ENCODE results near the gene RALGAPA2. TPM values are rescaled to one million over a fixed set of nuclear protein-coding genes. Genes with fewer than 3 reads are reported as not detected.
"Not testable (repeated sequence)": the region's sequence is repeated elsewhere in the genome, so short reads cannot be mapped to it uniquely, and the experiment has no call there.

The RALGAPA2 gene
- total RNA-seq, 1 donor from 2014 or later: 24.8 TPM

DNA sequence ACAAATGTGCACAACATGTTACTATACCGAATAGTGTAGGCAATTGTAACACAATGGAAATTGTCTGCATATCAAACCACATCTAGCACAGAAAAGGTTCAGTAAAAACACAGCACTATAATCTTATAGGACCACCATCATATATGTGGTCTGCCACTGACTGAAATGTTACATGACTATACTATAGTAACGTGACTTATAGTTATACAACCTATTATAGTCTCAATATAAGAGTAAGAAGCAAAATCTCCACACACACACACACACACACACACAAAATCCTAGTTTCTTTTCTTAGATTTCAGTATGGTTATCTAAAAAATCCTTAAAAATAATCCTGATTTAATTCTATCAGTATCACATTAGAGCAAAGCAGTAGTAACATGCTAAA, 164.6 kb downstream of the RALGAPA2 start:
- no peaks in the 10 kb centered on the region for H3K27me3 ChIP-seq (ENCODE audit: control insufficient read depth, insufficient read depth, low read length)
- TF ChIP-seq, protein P1, sequence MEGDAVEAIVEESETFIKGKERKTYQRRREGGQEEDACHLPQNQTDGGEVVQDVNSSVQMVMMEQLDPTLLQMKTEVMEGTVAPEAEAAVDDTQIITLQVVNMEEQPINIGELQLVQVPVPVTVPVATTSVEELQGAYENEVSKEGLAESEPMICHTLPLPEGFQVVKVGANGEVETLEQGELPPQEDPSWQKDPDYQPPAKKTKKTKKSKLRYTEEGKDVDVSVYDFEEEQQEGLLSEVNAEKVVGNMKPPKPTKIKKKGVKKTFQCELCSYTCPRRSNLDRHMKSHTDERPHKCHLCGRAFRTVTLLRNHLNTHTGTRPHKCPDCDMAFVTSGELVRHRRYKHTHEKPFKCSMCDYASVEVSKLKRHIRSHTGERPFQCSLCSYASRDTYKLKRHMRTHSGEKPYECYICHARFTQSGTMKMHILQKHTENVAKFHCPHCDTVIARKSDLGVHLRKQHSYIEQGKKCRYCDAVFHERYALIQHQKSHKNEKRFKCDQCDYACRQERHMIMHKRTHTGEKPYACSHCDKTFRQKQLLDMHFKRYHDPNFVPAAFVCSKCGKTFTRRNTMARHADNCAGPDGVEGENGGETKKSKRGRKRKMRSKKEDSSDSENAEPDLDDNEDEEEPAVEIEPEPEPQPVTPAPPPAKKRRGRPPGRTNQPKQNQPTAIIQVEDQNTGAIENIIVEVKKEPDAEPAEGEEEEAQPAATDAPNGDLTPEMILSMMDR (IDR thresholded peaks at IDR 0.05; ENCODE audit: insufficient read depth, low read length, poor library complexity, severe bottlenecking): no peak

DNA sequence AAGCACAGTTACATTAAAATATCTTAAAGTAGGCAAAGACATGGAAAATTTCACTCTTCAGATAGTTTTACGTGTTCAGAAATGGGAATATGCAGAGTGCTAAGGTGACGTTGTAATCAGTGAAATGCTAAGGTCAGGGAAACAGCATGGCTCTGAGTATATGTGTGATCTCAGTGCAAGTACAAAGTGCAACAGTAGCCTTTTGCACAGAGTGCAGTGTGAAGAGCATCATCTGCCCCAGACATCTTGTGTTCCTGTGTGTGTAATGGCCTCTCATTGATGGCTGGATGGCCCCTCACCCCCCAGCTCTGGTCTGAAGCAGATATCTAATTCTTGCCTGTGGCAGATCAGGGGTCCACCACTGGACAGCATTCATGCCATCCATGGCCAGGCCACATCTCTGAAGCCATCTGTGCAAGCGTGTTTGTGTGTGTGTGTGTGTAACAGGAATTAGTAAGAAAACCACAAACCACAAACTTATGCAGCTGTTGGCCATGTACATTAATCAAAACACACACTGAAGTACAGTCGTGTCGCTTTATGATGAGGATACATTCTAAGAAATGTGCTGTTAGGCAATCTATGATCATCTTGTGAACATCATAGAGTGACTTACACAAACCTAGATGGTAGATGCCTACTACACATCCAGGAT, 165.1 kb downstream of the RALGAPA2 start:
- H3K36me3 ChIP-seq (ENCODE audit: control insufficient read depth, insufficient read depth, low read length): no peaks in the 10 kb centered on the region
- TF ChIP-seq, protein P1 (IDR thresholded peaks at IDR 0.05; ENCODE audit: insufficient read depth, low read length, poor library complexity, severe bottlenecking): no peak
- no peak overlapping the region for H3K4me3 ChIP-seq (ENCODE audit: low read depth, low read length)
- no peak for DNase-seq (ENCODE audit: low read depth)
- no peaks in the 10 kb centered on the region for H3K27me3 ChIP-seq (ENCODE audit: control insufficient read depth, insufficient read depth, low read length)

More for the DNA sequence above, 164.6 kb downstream of the RALGAPA2 start:
- H3K36me3 ChIP-seq (ENCODE audit: control insufficient read depth, insufficient read depth, low read length): no peaks in the 10 kb centered on the region
- H3K4me3 ChIP-seq (ENCODE audit: low read depth, low read length): no peak overlapping the region
- DNase-seq (ENCODE audit: low read depth): no peak

DNA sequence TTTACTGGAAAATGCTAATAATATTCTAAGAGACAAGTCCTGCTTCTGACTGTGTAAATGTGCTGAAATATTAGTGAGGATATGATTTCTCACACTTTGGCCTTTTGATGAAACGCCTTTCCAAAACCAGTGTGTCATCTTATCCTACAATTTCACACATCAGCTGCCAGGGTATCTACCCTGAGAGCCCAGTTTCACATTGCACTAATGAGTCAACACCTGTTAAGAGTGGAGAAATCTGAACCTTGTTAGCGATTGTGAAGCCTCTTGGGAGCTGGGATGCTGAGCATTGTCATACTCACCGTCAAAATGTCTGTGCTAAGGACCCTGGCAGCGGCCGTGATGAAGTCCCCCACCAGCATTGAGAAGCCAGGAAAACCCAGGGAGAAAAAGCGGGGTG, 166.0 kb downstream of the RALGAPA2 start:
- TF ChIP-seq, protein P1 (IDR thresholded peaks at IDR 0.05; ENCODE audit: insufficient read depth, low read length, poor library complexity, severe bottlenecking): no peak
- no peak for DNase-seq (ENCODE audit: low read depth)
- Histone ChIP-seq H3K36me3 (ENCODE audit: control insufficient read depth, insufficient read depth, low read length) (no peaks in the 10 kb centered on the region), H3K27me3 (ENCODE audit: control insufficient read depth, insufficient read depth, low read length) (no peaks in the 10 kb centered on the region), H3K4me3 (ENCODE audit: low read depth, low read length) (no peak overlapping the region)

DNA sequence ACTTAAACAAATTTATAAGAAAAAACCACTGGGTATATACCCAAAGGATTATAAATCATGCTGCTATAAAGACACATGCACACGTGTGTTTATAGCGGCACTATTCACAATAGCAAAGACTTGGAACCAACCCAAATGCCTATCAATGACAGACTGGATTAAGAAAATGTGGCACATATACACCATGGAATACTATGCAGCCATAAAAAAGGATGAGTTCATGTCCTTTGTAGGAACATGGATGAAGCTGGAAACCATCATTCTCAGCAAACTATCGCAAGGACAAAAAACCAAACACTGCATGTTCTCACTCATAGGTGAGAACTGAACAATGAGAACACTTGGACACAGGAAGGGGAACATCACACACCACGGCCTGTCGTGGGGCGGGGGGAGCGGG, 169.1 kb downstream of the RALGAPA2 start:
- H3K4me3 ChIP-seq (ENCODE audit: low read depth, low read length); H3K36me3 ChIP-seq (ENCODE audit: control insufficient read depth, insufficient read depth, low read length); DNase-seq (ENCODE audit: low read depth); H3K27me3 ChIP-seq (ENCODE audit: control insufficient read depth, insufficient read depth, low read length): not testable (repeated sequence)

DNA sequence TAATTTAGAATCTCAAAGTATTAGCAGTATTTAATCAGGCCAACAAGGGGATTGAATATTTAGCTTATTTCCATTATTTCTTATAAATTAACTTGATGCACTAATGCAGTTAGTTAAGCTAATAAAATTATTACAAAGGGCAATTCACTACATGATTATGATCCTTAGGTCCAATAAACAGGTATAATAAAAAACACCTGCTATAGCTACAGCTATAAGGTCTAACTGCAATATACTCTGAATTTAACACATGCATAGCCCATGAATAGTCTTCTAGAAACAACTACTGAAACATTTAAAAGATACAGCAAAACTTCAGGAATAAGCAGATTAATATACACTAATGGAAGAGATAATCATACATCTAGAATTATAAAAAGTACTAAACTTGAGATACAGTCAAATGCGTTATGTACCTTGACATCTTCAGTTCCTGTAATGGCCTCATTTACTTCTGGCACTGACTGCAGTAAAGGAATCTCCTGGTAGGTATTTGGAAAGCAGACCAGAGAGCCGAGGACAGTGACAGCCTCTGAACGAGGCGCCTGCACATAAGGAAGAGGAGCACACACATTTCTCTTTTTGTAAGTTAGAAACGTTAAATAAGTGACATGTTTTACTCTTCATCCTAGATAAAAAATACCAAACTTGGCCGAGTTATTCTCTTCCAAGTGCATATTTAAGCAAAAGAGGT, 176.1 kb downstream of the RALGAPA2 start:
- DNase-seq (ENCODE audit: low read depth): no peak
- no peaks in the 10 kb centered on the region for H3K36me3 ChIP-seq (ENCODE audit: control insufficient read depth, insufficient read depth, low read length)
- no peaks in the 10 kb centered on the region for H3K27me3 ChIP-seq (ENCODE audit: control insufficient read depth, insufficient read depth, low read length)
- H3K4me3 ChIP-seq (ENCODE audit: low read depth, low read length): no peak overlapping the region
- TF ChIP-seq, protein P1 (IDR thresholded peaks at IDR 0.05; ENCODE audit: insufficient read depth, low read length, poor library complexity, severe bottlenecking): no peak

DNA sequence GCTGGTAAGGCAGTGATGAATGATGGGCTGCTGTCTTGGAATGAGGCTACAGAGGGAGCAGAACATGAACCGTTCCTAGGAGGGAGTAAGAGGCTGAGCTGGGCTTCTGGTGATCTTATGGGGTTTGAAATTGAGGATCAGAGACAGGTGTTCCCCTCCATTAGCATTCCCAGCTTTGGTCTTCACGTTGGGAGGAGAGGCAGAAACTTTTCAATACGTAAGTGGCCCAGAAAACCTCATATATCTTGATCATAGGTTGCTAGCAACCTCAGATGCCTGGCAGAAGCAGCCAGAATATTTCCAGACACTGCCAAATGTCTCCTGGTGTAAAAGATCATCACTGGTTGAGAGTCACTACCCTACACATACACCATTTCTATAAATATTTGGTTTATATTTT, 177.4 kb downstream of the RALGAPA2 start:
- H3K27me3 ChIP-seq (ENCODE audit: control insufficient read depth, insufficient read depth, low read length): no peaks in the 10 kb centered on the region
- H3K36me3 ChIP-seq (ENCODE audit: control insufficient read depth, insufficient read depth, low read length): no peaks in the 10 kb centered on the region
- TF ChIP-seq, protein P1 (IDR thresholded peaks at IDR 0.05; ENCODE audit: insufficient read depth, low read length, poor library complexity, severe bottlenecking): no peak
- no peak for DNase-seq (ENCODE audit: low read depth)
- no peak overlapping the region for H3K4me3 ChIP-seq (ENCODE audit: low read depth, low read length)
